Kidney (tissue), 14 donors: ENCODE measurements around the gene IL4I1. TPM values are rescaled to one million over a fixed set of nuclear protein-coding genes. Genes with fewer than 3 reads are reported as not detected.
A peak's percentile ranks its signal among the peaks of the same experiment; 100 is the strongest.

ENCODE experiments used
- DNase-seq, 5 donors: peaks; one replicate each; pipeline ENCODE4 v3.0.0-alpha.2; 2013 to 2020
- FAIRE-seq: peaks from 2 replicates; lab custom pipeline; 2012; peaks lifted over from hg19 to GRCh38; lab: Jason Lieb, UNC
- H3K27ac ChIP-seq, 2 donors: one replicate each; pipeline ENCODE4 v1.7.0; 2013; ENCODE audit warnings: low read depth in 2 of 2, low read length in 2 of 2, inconsistent platforms in 1 of 2
- H3K27me3 ChIP-seq: one replicate; pipeline ENCODE4 v1.7.1; 2013; ENCODE audit warnings: low read length, inconsistent platforms; ENCODE audit not compliant: control insufficient read depth, insufficient read depth
- H3K36me3 ChIP-seq, 3 donors: one replicate each; pipeline versions ENCODE4 v1.7.0 to v1.7.1; 2013; ENCODE audit warnings: low read length in 3 of 3, control low read depth in 1 of 3, inconsistent platforms in 1 of 3; ENCODE audit not compliant: insufficient read depth in 3 of 3, control insufficient read depth in 2 of 3
- H3K4me1 ChIP-seq, 3 donors: one replicate each; pipeline versions ENCODE4 v1.7.0 to v1.7.1; 2013; ENCODE audit warnings: low read length in 3 of 3, inconsistent platforms in 1 of 3, low read depth in 1 of 3; ENCODE audit not compliant: control insufficient read depth in 2 of 3, insufficient read depth in 2 of 3
- H3K4me3 ChIP-seq, 3 donors: one replicate each; pipeline versions ENCODE4 v1.7.0 to v1.8.1; 2013; ENCODE audit warnings: low read length in 3 of 3, control low read depth in 1 of 3, inconsistent platforms in 1 of 3
- H3K9ac ChIP-seq, 3 donors: one replicate each; pipeline versions ENCODE4 v1.7.0 to v1.7.1; 2013; ENCODE audit warnings: low read length in 3 of 3, control low read depth in 1 of 3, inconsistent platforms in 1 of 3
- H3K9me3 ChIP-seq, 3 donors: one replicate each; pipeline versions ENCODE4 v1.7.0 to v1.7.1; 2013; ENCODE audit warnings: low read length in 3 of 3, control low read depth in 1 of 3, inconsistent platforms in 1 of 3; ENCODE audit not compliant: control insufficient read depth in 2 of 3, insufficient read depth in 1 of 3
- intact Hi-C: fragments of 100-400 bp; cut with DNase I; formaldehyde crosslinking; loops from one replicate; pipeline ENCODE4 v1.11.1; 2022
- polyA plus RNA-seq: library from polyadenylated mRNA; stranded (reverse); fragments of 350-450 nt; fragmentation: Illumina TruSeq; extraction: RNeasy Lipid Tissue Mini Kit (QIAGEN cat#74804); gene quantifications from one replicate; pipeline ENCODE4 v1.2.3, GENCODE V29; 2014; ENCODE audit warnings: low read depth, low replicate concordance; ENCODE audit not compliant: insufficient read depth
- total RNA-seq: library from RNA; stranded (reverse); fragmentation: NEBNext Ultra II Directional; extraction: Animal tissue kit (Norgen Biotek cat#: 25700); gene quantifications from one replicate; pipeline ENCODE4 v1.2.1, GENCODE V29; 2021
- TF ChIP-seq, protein P1 (sequence below): IDR thresholded peaks from 3 replicates; pipeline ENCODE4 v1.5.1; 2012; ENCODE audit warnings: mild to moderate bottlenecking, moderate library complexity, borderline replicate concordance; ENCODE audit not compliant: insufficient read depth; ENCODE audit errors: extremely low read depth
- donor health status: control.
- donor health status: control.
- donor health status: control.
- donor health status: control.
- donor health status: control.
- donor health status: DM: yes; HTN: yes; CAD: no.
- donor health status: Normal renal cell carcinoma (clear cell type).

Gene IL4I1
- total and polyA plus RNA-seq, 2 donors from 2014 or later: 0.82 to 12.8 TPM

DNA sequence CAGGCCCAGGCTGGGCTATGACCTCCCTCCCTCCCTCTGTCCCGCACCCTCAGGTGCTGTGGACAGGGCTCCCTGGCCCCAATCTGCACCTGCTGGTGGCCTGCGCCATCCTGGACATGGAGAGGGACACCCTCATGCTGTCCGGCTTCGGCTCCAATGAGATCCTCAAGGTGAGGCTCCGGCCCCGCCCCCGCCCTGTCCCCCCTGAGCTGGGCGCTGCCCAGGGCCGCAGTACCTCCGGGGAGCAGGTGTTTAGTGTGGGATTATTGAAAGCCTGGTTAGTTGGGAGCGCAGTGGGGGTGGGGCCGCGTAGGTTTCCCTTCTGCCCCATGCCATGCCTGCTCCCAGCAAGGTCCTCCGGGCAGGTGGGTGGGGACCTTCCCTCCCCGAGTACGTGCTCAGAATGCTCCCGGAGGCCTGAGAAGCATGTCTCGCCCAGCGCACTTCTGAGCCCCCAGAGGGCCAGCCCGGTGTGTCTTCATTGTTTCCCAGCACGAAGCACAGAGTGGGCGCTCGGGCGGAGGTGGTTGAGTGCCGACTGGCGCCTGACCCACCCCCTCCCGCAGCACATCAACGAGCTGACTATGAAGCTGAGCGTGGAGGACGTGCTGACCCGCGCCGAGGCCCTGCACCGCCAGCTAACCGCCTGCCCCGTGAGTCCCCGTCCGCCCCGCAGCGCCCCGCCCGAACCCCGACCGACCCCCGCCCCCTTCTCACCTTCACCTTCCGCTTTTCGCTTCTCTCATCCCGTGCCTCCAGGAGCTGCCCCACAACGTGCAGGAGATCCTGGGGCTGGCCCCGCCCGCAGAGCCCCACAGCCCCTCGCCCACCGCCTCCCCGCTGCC is 8.8 kb downstream of the IL4I1 start:
- DNase-seq: peak in 2 of 5 donors; percentile 32 to 61
- intact Hi-C loops: no loop called here
- Histone ChIP-seq H3K27ac (no peak overlapping the region), H3K4me3 (no peak overlapping the region), H3K36me3 (peaks cover 4 to 22% (median 14%) of the 10 kb centered on the region in 3 donors), H3K4me1 (peaks cover 0 to 5% (median 0%) of the 10 kb centered on the region in 3 donors), H3K9ac (no peak overlapping the region), H3K27me3 (no peaks in the 10 kb centered on the region), H3K9me3 (peaks cover 0 to 4% (median 0%) of the 10 kb centered on the region in 3 donors)
- TF ChIP-seq, protein P1, sequence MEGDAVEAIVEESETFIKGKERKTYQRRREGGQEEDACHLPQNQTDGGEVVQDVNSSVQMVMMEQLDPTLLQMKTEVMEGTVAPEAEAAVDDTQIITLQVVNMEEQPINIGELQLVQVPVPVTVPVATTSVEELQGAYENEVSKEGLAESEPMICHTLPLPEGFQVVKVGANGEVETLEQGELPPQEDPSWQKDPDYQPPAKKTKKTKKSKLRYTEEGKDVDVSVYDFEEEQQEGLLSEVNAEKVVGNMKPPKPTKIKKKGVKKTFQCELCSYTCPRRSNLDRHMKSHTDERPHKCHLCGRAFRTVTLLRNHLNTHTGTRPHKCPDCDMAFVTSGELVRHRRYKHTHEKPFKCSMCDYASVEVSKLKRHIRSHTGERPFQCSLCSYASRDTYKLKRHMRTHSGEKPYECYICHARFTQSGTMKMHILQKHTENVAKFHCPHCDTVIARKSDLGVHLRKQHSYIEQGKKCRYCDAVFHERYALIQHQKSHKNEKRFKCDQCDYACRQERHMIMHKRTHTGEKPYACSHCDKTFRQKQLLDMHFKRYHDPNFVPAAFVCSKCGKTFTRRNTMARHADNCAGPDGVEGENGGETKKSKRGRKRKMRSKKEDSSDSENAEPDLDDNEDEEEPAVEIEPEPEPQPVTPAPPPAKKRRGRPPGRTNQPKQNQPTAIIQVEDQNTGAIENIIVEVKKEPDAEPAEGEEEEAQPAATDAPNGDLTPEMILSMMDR: no peak
- no peak for FAIRE-seq

DNA sequence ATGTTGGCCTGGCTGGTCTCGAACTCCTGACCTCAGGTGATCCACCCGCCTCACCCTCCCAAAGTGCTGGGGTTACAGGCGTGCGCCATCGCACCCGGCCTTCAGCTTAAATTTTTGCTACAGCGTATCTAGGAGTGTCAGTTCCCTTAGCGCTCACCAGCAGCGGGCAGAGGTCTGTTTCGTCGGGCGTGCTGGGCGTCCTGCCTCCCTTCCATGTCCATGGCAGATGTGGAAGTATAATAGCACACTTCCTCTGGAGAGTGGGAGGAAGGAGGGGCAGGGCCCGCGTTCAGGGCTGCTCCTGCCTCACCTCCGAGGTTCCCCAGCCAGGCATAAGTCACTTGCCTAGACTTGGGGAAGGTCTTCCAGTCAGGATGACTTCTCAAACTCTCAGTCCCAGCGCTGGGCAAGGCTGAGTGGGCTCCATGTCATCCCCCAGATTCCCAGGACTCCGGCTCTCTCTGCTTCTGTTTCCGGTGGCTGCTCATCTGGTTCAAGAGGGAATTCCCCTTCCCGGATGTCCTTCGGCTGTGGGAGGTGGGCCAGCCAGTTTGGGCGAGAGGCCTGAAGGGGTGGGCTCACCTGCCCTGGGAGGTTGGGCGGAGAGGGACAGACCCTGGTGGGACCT is 9.5 kb downstream of the IL4I1 start:
- FAIRE-seq: no peak
- TF ChIP-seq, protein P1: no peak
- H3K36me3 ChIP-seq: peaks cover 5 to 29% (median 16%) of the 10 kb centered on the region in 3 donors
- peaks cover 0 to 5% (median 0%) of the 10 kb centered on the region in 3 donors for H3K4me1 ChIP-seq
- no peak overlapping the region for H3K4me3 ChIP-seq
- H3K27me3 ChIP-seq: no peaks in the 10 kb centered on the region
- intact Hi-C loops: no loop called here
- H3K27ac ChIP-seq: peak overlapping the region in 1 of 2 donors; percentile 28
- H3K9me3 ChIP-seq: peaks cover 0 to 5% (median 0%) of the 10 kb centered on the region in 3 donors
- DNase-seq: peak in 3 of 5 donors; percentile 52 to 66 (median 53)
- H3K9ac ChIP-seq: no peak overlapping the region

GRCh38 chr19:49884760-49885159 is 11.9 kb downstream of the IL4I1 start:
- H3K36me3 ChIP-seq: peaks cover 6 to 51% (median 34%) of the 10 kb centered on the region in 3 donors
- DNase-seq (no peak), FAIRE-seq (no peak)
- intact Hi-C loops: no loop called here
- H3K27ac ChIP-seq: no peak overlapping the region
- no peak overlapping the region for H3K4me3 ChIP-seq
- H3K27me3 ChIP-seq: no peaks in the 10 kb centered on the region
- no peak overlapping the region for H3K9ac ChIP-seq
- peaks cover 0 to 2% (median 0%) of the 10 kb centered on the region in 3 donors for H3K4me1 ChIP-seq
- peaks cover 0 to 5% (median 0%) of the 10 kb centered on the region in 3 donors for H3K9me3 ChIP-seq
- TF ChIP-seq, protein P1: no peak
